LNCAP (cell line): ENCODE measurements around the gene ATP6V1F.

Experiments used
- CTCF ChIP-seq: fragments of 450-650 bp; IDR thresholded peaks from 2 replicates; pipeline ENCODE4 v1.5.1; 2017; ENCODE audit warnings: mild to moderate bottlenecking

ATP6V1F gene

GRCh38 chr7:128827248-128827958 is 35.3 kb upstream of the ATP6V1F start:
- no peak for TF ChIP-seq CTCF

- TF ChIP-seq CTCF: no peak
These were observed 34.5 kb upstream of the ATP6V1F start for GRCh38 chr7:128827971-128828711.

GRCh38 chr7:128829391-128830166 is 33.1 kb upstream of the ATP6V1F start:
- no peak for TF ChIP-seq CTCF

- TF ChIP-seq CTCF: no peak
These were observed 32.2 kb upstream of the ATP6V1F start, which contains the start of gene FLNC for GRCh38 chr7:128830231-128831177. TSS of gene FLNC (plus strand) at chr7:128830406. CDS start at chr7:128830638, 232 bp downstream.

GRCh38 chr7:128831178-128831993 is 31.3 kb upstream of the ATP6V1F start:
- no peak for TF ChIP-seq CTCF

GRCh38 chr7:128831994-128832879 is 30.4 kb upstream of the ATP6V1F start:
- TF ChIP-seq CTCF: no peak
